Osteocyte (in vitro differentiated cells): ENCODE measurements around the gene NDUFAF3. TPM values are rescaled to one million over a fixed set of nuclear protein-coding genes. Genes with fewer than 3 reads are reported as not detected.
A peak's percentile ranks its signal among the peaks of the same experiment; 100 is the strongest.

ENCODE experiments used
- DNase-seq: peaks from one replicate; pipeline ENCODE4 v3.0.0; 2021; ENCODE audit warnings: mixed read lengths; ENCODE audit not compliant: unreplicated experiment; ENCODE audit errors: extremely low spot score
- H3K27ac Mint-ChIP-seq: one replicate; pipeline ENCODE4 v1.8.0; 2021; ENCODE audit warnings: mild to moderate bottlenecking, mixed read lengths; ENCODE audit not compliant: unreplicated experiment
- H3K27me3 Mint-ChIP-seq: one replicate; pipeline ENCODE4 v1.8.0; 2021; ENCODE audit warnings: mixed read lengths; ENCODE audit not compliant: unreplicated experiment
- H3K36me3 Mint-ChIP-seq: one replicate; pipeline ENCODE4 v1.8.0; 2021; ENCODE audit warnings: mixed read lengths; ENCODE audit not compliant: unreplicated experiment
- H3K4me1 Mint-ChIP-seq: one replicate; pipeline ENCODE4 v1.8.0; 2021; ENCODE audit warnings: mixed read lengths; ENCODE audit not compliant: unreplicated experiment
- H3K4me3 Mint-ChIP-seq: one replicate; pipeline ENCODE4 v1.8.0; 2021; ENCODE audit warnings: mild to moderate bottlenecking, moderate library complexity, mixed read lengths; ENCODE audit not compliant: unreplicated experiment
- H3K9me3 Mint-ChIP-seq: one replicate; pipeline ENCODE4 v1.8.0; 2021; ENCODE audit warnings: mixed read lengths; ENCODE audit not compliant: unreplicated experiment
- CTCF ChIP-seq: fragments of 200-600 bp; sonication (generic); IDR thresholded peaks from 2 replicates; pipeline ENCODE4 v1.5.0; 2021; ENCODE audit warnings: antibody characterized with exemption, mild to moderate bottlenecking, moderate library complexity
- total RNA-seq: library from RNA; stranded (reverse); gene quantifications from 2 replicates; pipeline ENCODE4 v1.2.1, GENCODE V29; 2021

The NDUFAF3 gene
- total RNA-seq, 1 donor from 2014 or later, result 69.1 TPM

- no peak overlapping the region for H3K4me3 Mint-ChIP-seq
- no peaks in the 10 kb centered on the region for H3K27me3 Mint-ChIP-seq
- no peak for DNase-seq
- no peaks in the 10 kb centered on the region for H3K9me3 Mint-ChIP-seq
- no peak for TF ChIP-seq CTCF
- H3K4me1 Mint-ChIP-seq, result peaks cover 6% of the 10 kb centered on the region
- peaks cover 16% of the 10 kb centered on the region for H3K36me3 Mint-ChIP-seq
- no peak overlapping the region for H3K27ac Mint-ChIP-seq
Observed at GRCh38 chr3:48999085-48999858, 22.6 kb upstream of the NDUFAF3 start.

DNA sequence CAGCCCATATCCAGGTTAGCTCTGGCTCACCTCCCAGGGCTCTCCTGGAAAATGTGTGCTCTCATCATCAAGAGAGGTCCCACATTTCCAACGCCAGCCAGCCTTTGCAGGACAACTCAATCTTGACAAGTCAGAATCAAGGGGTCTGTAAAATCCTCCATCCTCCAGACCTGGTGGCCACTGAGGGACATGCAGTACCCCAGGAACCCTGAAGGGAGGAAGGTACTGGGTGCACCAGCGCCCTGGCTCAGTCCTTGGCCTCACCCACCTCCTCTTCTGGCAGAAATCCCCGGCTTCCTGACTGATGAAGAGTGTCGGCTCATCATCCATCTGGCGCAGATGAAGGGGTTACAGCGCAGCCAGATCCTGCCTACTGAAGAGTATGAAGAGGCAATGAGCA, 20.8 kb upstream of the NDUFAF3 start:
- Mint-ChIP-seq H3K4me3 (no peak overlapping the region), H3K27me3 (no peaks in the 10 kb centered on the region), H3K4me1 (peaks cover 2% of the 10 kb centered on the region), H3K27ac (no peak overlapping the region), H3K9me3 (no peaks in the 10 kb centered on the region), H3K36me3 (peaks cover 8% of the 10 kb centered on the region)
- no peak for TF ChIP-seq CTCF
- no peak for DNase-seq

- Mint-ChIP-seq H3K4me3 (no peak overlapping the region), H3K27me3 (no peaks in the 10 kb centered on the region), H3K27ac (no peak overlapping the region), H3K36me3 (peaks cover 2% of the 10 kb centered on the region), H3K4me1 (peaks cover 29% of the 10 kb centered on the region), H3K9me3 (no peaks in the 10 kb centered on the region)
- DNase-seq, result no peak
- no peak for TF ChIP-seq CTCF
Observed at GRCh38 chr3:49004352-49005302, 17.3 kb upstream of the NDUFAF3 start.

- no peak for DNase-seq
- peaks cover 31% of the 10 kb centered on the region for H3K4me1 Mint-ChIP-seq
- no peak for TF ChIP-seq CTCF
- H3K4me3 Mint-ChIP-seq, result no peak overlapping the region
- H3K27me3 Mint-ChIP-seq, result no peaks in the 10 kb centered on the region
- H3K9me3 Mint-ChIP-seq, result no peaks in the 10 kb centered on the region
- peaks cover 2% of the 10 kb centered on the region for H3K36me3 Mint-ChIP-seq
- no peak overlapping the region for H3K27ac Mint-ChIP-seq
Observed at GRCh38 chr3:49005303-49005680, 16.6 kb upstream of the NDUFAF3 start.

GRCh38 chr3:49005998-49006397, 15.9 kb upstream of the NDUFAF3 start:
- H3K27ac Mint-ChIP-seq, result peak overlapping the region; percentile 100
- no peak for DNase-seq
- no peaks in the 10 kb centered on the region for H3K27me3 Mint-ChIP-seq
- peaks cover 1% of the 10 kb centered on the region for H3K36me3 Mint-ChIP-seq
- no peak for TF ChIP-seq CTCF
- peaks cover 31% of the 10 kb centered on the region for H3K4me1 Mint-ChIP-seq
- peak overlapping the region; percentile 100 for H3K4me3 Mint-ChIP-seq
- no peaks in the 10 kb centered on the region for H3K9me3 Mint-ChIP-seq
